ENCODE results near the gene ATXN1.

GRCh38 chr6:16728513-16729182 lies 32.6 kb downstream of the ATXN1 start:
- no peak for TF ChIP-seq ZNF280D (CRISPR knock-in tag; IDR thresholded peaks at IDR 0.05)
- TF ChIP-seq NCOA1 (CRISPR knock-in tag; IDR thresholded peaks at IDR 0.05) = no peak
- TF ChIP-seq ZFP37 (CRISPR knock-in tag; IDR thresholded peaks at IDR 0.05; ENCODE audit: borderline replicate concordance) = no peak
- no peak for TF ChIP-seq ZNF274 (CRISPR knock-in tag; IDR thresholded peaks at IDR 0.05)
- no peak for TF ChIP-seq RAD21 (CRISPR knock-in tag; IDR thresholded peaks at IDR 0.05)
- TF ChIP-seq CTCF (CRISPR knock-in tag; IDR thresholded peaks at IDR 0.05) = no peak
